Measurements from ENCODE around the gene HHIP.

Gene HHIP

GRCh38 chr4:144683516-144683915, 37.6 kb downstream of the HHIP start:
- no peak overlapping the region for H3K4me3 ChIP-seq (ENCODE audit: low read depth, low read length)
- no peaks in the 10 kb centered on the region for H3K36me3 ChIP-seq
- H3K27me3 ChIP-seq = no peaks in the 10 kb centered on the region
- TF ChIP-seq CTCF (IDR thresholded peaks at IDR 0.05; ENCODE audit: low read depth, low read length) = no peak
- no peak for DNase-seq
- H3K4me1 ChIP-seq = no peaks in the 10 kb centered on the region
- no peaks in the 10 kb centered on the region for H3K9me3 ChIP-seq

- Histone ChIP-seq H3K27me3 (no peaks in the 10 kb centered on the region), H3K36me3 (no peaks in the 10 kb centered on the region), H3K4me3 (ENCODE audit: low read depth, low read length) (no peak overlapping the region), H3K9me3 (no peaks in the 10 kb centered on the region), H3K4me1 (no peaks in the 10 kb centered on the region)
- TF ChIP-seq CTCF (IDR thresholded peaks at IDR 0.05; ENCODE audit: low read depth, low read length) = no peak
- DNase-seq = no peak
Observed at GRCh38 chr4:144685911-144686310, 40.0 kb downstream of the HHIP start.

DNA sequence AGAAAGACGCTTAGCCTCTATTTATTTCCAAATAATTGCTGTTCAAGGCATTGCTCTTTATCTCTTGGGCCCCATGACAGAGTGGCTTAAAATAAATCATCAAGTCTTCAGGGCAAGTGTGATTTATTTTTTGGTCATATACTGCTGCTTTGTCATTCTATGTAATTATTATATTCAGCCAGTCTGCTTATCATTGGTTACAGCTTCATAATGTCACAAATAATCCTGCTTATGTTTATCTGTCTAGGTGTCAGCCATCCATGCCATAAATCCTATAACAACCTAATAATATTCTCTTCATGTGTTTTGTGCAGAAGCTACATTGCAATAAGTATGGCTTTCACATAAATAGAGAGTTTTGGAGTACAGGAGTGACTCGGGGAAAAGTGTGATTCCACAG, 41.0 kb downstream of the HHIP start:
- Histone ChIP-seq H3K9me3 (no peaks in the 10 kb centered on the region), H3K36me3 (no peaks in the 10 kb centered on the region)
- DNase-seq = no peak

DNA sequence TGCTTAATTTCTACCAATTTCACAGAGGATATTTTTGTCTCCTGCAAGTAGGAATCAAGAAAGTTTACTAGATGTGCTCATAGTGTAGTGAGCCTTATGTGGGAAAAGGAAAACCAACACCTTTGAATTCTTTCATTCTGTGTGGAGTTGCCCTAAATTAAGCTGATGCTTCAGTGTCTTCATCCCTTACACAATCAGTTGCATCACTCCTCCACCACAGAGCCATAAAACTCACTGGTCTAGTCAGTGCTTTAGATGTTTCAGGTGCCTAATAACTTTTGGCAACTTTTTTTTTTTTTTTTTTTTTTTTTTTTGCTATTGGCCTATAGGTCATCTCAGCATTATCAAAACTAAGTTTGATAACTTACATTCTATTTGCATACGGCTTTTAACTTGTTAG, 41.5 kb downstream of the HHIP start:
- Histone ChIP-seq H3K27me3 (no peaks in the 10 kb centered on the region), H3K4me1 (no peaks in the 10 kb centered on the region), H3K4me3 (ENCODE audit: low read depth, low read length) (no peak overlapping the region), H3K36me3 (no peaks in the 10 kb centered on the region), H3K9me3 (no peaks in the 10 kb centered on the region)
- DNase-seq = no peak
- TF ChIP-seq CTCF (IDR thresholded peaks at IDR 0.05; ENCODE audit: low read depth, low read length) = no peak

More for the DNA sequence above, 41.0 kb downstream of the HHIP start:
- no peak for TF ChIP-seq CTCF (IDR thresholded peaks at IDR 0.05; ENCODE audit: low read depth, low read length)
- Histone ChIP-seq H3K4me1 (no peaks in the 10 kb centered on the region), H3K4me3 (ENCODE audit: low read depth, low read length) (no peak overlapping the region), H3K27me3 (no peaks in the 10 kb centered on the region)

DNA sequence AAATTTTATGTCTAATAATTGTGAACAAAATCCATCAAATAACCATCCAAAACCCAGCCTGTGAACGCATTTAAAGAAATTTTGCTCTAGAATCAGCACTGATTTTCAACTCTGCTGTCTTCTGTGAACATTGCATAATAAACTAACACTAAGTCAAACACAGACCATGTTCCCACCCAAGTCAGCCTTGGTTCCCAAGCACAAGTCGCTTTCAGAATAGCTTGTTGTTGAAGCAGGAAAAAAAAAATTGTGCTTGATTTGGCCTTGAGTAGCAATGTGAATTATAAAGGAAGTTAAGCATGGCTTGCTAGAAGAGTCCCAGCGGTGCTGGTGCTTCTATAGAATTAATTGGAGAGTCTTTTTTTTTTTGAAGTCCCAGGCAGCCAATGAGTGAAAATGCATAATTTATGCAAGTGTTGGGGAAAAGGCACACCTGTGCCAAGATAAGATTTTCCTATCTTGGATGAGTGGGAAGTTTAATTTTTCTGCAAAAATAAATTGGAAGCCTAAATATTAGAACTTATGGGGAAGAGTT, 42.1 kb downstream of the HHIP start:
- no peaks in the 10 kb centered on the region for H3K4me1 ChIP-seq
- no peaks in the 10 kb centered on the region for H3K27me3 ChIP-seq
- no peak for DNase-seq
- H3K36me3 ChIP-seq = no peaks in the 10 kb centered on the region
- TF ChIP-seq CTCF (IDR thresholded peaks at IDR 0.05; ENCODE audit: low read depth, low read length) = no peak
- H3K9me3 ChIP-seq = no peaks in the 10 kb centered on the region
- H3K4me3 ChIP-seq (ENCODE audit: low read depth, low read length) = no peak overlapping the region

GRCh38 chr4:144689125-144689524, 43.2 kb downstream of the HHIP start:
- no peak for TF ChIP-seq CTCF (IDR thresholded peaks at IDR 0.05; ENCODE audit: low read depth, low read length)
- H3K9me3 ChIP-seq = no peaks in the 10 kb centered on the region
- no peak for DNase-seq
- no peaks in the 10 kb centered on the region for H3K27me3 ChIP-seq
- no peaks in the 10 kb centered on the region for H3K36me3 ChIP-seq
- no peak overlapping the region for H3K4me3 ChIP-seq (ENCODE audit: low read depth, low read length)
- H3K4me1 ChIP-seq = no peaks in the 10 kb centered on the region
